WI38 (cell line): Measurements from ENCODE around the gene NLGN1.

Experiments used
- H3K4me3 ChIP-seq: 2 replicates; pipeline ENCODE4 v1.5.1; 2011; ENCODE audit warnings: low read depth, mild to moderate bottlenecking, control low read depth, low read length
- CTCF ChIP-seq: IDR thresholded peaks from 2 replicates; pipeline ENCODE4 v1.5.1; 2012; ENCODE audit warnings: low read depth, mild to moderate bottlenecking, control low read depth, low read length

Gene NLGN1

GRCh38 chr3:173957646-173958045 is 560.1 kb downstream of the NLGN1 start:
- H3K4me3 ChIP-seq = no peak overlapping the region
- TF ChIP-seq CTCF = no peak

GRCh38 chr3:173958805-173959204 is 561.3 kb downstream of the NLGN1 start:
- no peak overlapping the region for H3K4me3 ChIP-seq
- TF ChIP-seq CTCF = no peak

GRCh38 chr3:173970281-173970680 is 572.7 kb downstream of the NLGN1 start:
- no peak for TF ChIP-seq CTCF
- no peak overlapping the region for H3K4me3 ChIP-seq

- H3K4me3 ChIP-seq = no peak overlapping the region
- TF ChIP-seq CTCF = no peak
These were observed 578.7 kb downstream of the NLGN1 start for GRCh38 chr3:173976281-173976680.

GRCh38 chr3:173977747-173978146 is 580.2 kb downstream of the NLGN1 start:
- TF ChIP-seq CTCF = no peak
- no peak overlapping the region for H3K4me3 ChIP-seq

- H3K4me3 ChIP-seq = no peak overlapping the region
These were observed 585.8 kb downstream of the NLGN1 start for GRCh38 chr3:173983343-173983742.

GRCh38 chr3:173986861-173987410 is 589.4 kb downstream of the NLGN1 start:
- no peak overlapping the region for H3K4me3 ChIP-seq
- TF ChIP-seq CTCF = no peak

More at GRCh38 chr3:173983343-173983742, 585.8 kb downstream of the NLGN1 start:
- TF ChIP-seq CTCF = no peak
